Calu3 (cell line): ENCODE results near the gene GATB. TPM values are rescaled to one million over a fixed set of nuclear protein-coding genes. Genes with fewer than 3 reads are reported as not detected.

Experiments
- Bru-seq: library from RNA; stranded (reverse); fragments of 400-500 nt; gene quantifications from one replicate; lab custom pipeline; 2021; lab: Mats Ljungman, UMichigan
- BruChase-seq, 2 experiments: library from RNA; stranded (reverse); fragments of 400-500 nt; gene quantifications; one replicate each; lab custom pipeline; 2021; lab: Mats Ljungman, UMichigan
- BruUV-seq: library from RNA; stranded (reverse); fragments of 400-500 nt; replicated peaks from 2 replicates; lab custom pipeline; 2021; lab: Mats Ljungman, UMichigan
- CTCF ChIA-PET: fragments of 300-600 bp; sonication (Branson Sonifier 250); formaldehyde crosslinking; loops from one replicate; lab custom pipeline; 2022; ENCODE audit warnings: antibody characterized with exemption; lab: Charles Lee
- DNase-seq: peaks from one replicate; pipeline ENCODE4 v3.0.0; 2022
- H3K27ac Mint-ChIP-seq: one replicate; pipeline ENCODE4 v1.8.0; 2022; ENCODE audit warnings: mixed read lengths; ENCODE audit not compliant: unreplicated experiment
- H3K27me3 Mint-ChIP-seq: one replicate; pipeline ENCODE4 v1.8.0; 2022; ENCODE audit warnings: mixed read lengths; ENCODE audit not compliant: unreplicated experiment
- H3K36me3 Mint-ChIP-seq: one replicate; pipeline ENCODE4 v1.8.0; 2022; ENCODE audit warnings: mild to moderate bottlenecking, moderate library complexity, mixed read lengths; ENCODE audit not compliant: insufficient read depth, unreplicated experiment
- H3K4me1 Mint-ChIP-seq: one replicate; pipeline ENCODE4 v1.8.0; 2022; ENCODE audit warnings: mild to moderate bottlenecking, low read depth, mixed read lengths; ENCODE audit not compliant: unreplicated experiment
- H3K4me3 Mint-ChIP-seq: one replicate; pipeline ENCODE4 v1.8.0; 2022; ENCODE audit warnings: mild to moderate bottlenecking, low read depth, moderate library complexity, mixed read lengths; ENCODE audit not compliant: unreplicated experiment
- H3K9me3 Mint-ChIP-seq: one replicate; pipeline ENCODE4 v1.8.0; 2022; ENCODE audit warnings: low read depth, mixed read lengths; ENCODE audit not compliant: unreplicated experiment
- CTCF ChIP-seq: fragments of 200-600 bp; IDR thresholded peaks from one replicate; pipeline ENCODE4 v1.8.0; 2022; ENCODE audit warnings: antibody characterized with exemption; ENCODE audit not compliant: unreplicated experiment
- intact Hi-C: fragments of 100-400 bp; cut with micrococcal nuclease; formaldehyde crosslinking; loops from one replicate; pipeline ENCODE4 v1.10.0; 2022; ENCODE audit not compliant: unreplicated experiment
- long read RNA-seq: library from polyadenylated mRNA; stranded (forward); transcript quantifications from one replicate; pipeline ENCODE4 v2.0.0, GENCODE V29; 2022
- total RNA-seq: library from RNA; stranded (reverse); gene quantifications from 2 replicates; pipeline ENCODE4 v1.2.3, GENCODE V29; 2022

GATB gene
- total RNA-seq (11.6 and 13.7 TPM in 2 replicates), Bru-seq, nascent RNA (percentile 52 among the genes with signal in this experiment), BruChase-seq, experiment 1, labeled RNA remaining after a 6-hour chase (percentile 43 among the genes with signal in this experiment), BruChase-seq, experiment 2, labeled RNA remaining after a 2-hour chase (percentile 42 among the genes with signal in this experiment)
- long read RNA-seq, transcript GATB-201 (13 exons, 2,385 nt) = major isoform, 19 of 28 reads
- long read RNA-seq, partial matches to known transcripts = 5 of 28 reads
- long read RNA-seq, other reads (novel, unspliced or antisense) = 3 of 28 reads

- Mint-ChIP-seq H3K9me3 (no peaks in the 10 kb centered on the region), H3K4me3 (peak within 1 kb of the TSS; percentile 99), H3K4me1 (no peaks in the 10 kb centered on the region), H3K27ac (peak within 1 kb of the TSS; percentile 99), H3K27me3 (peaks cover 35% of the 10 kb centered on the region), H3K36me3 (peaks cover 10% of the 10 kb centered on the region)
- BruUV-seq = no TSS peak
- DNase-seq = peak; percentile 83
- CTCF ChIA-PET = no interaction called here
- TF ChIP-seq CTCF = no peak
- intact Hi-C loops = no loop called here
Measured at GRCh38 chr4:151760712-151761661, at the start of gene GATB. GATB (minus strand) TSS chr4:151761007; CDS start chr4:151760982, 25 bp downstream.

GRCh38 chr4:151810476-151810875 is 49.7 kb upstream of the GATB start:
- no peaks in the 10 kb centered on the region for H3K36me3 Mint-ChIP-seq
- H3K9me3 Mint-ChIP-seq = no peaks in the 10 kb centered on the region
- DNase-seq = no peak
- H3K4me3 Mint-ChIP-seq = no peak overlapping the region
- intact Hi-C loops = no loop called here
- H3K27ac Mint-ChIP-seq = no peak overlapping the region
- CTCF ChIA-PET = no interaction called here
- H3K27me3 Mint-ChIP-seq = peaks cover 33% of the 10 kb centered on the region
- TF ChIP-seq CTCF = no peak
- H3K4me1 Mint-ChIP-seq = no peaks in the 10 kb centered on the region
- BruUV-seq = no TSS peak

GRCh38 chr4:151809716-151810115 is 48.9 kb upstream of the GATB start:
- no peaks in the 10 kb centered on the region for H3K36me3 Mint-ChIP-seq
- intact Hi-C loops = no loop called here
- no peak overlapping the region for H3K4me3 Mint-ChIP-seq
- DNase-seq = no peak
- H3K4me1 Mint-ChIP-seq = no peaks in the 10 kb centered on the region
- H3K27ac Mint-ChIP-seq = no peak overlapping the region
- H3K27me3 Mint-ChIP-seq = peaks cover 33% of the 10 kb centered on the region
- BruUV-seq = no TSS peak
- H3K9me3 Mint-ChIP-seq = no peaks in the 10 kb centered on the region
- CTCF ChIA-PET = no interaction called here
- TF ChIP-seq CTCF = no peak

- no TSS peak for BruUV-seq
- H3K4me3 Mint-ChIP-seq = no peak overlapping the region
- TF ChIP-seq CTCF = no peak
- DNase-seq = no peak
- intact Hi-C loops = no loop called here
- H3K36me3 Mint-ChIP-seq = no peaks in the 10 kb centered on the region
- H3K27me3 Mint-ChIP-seq = peaks cover 33% of the 10 kb centered on the region
- no peak overlapping the region for H3K27ac Mint-ChIP-seq
- CTCF ChIA-PET = no interaction called here
- no peaks in the 10 kb centered on the region for H3K9me3 Mint-ChIP-seq
- no peaks in the 10 kb centered on the region for H3K4me1 Mint-ChIP-seq
Measured at GRCh38 chr4:151808542-151808941, 47.7 kb upstream of the GATB start.
